GM21825 (cell line): Measurements from ENCODE around the gene ADORA2A.
A peak's percentile ranks its signal among the peaks of the same experiment; 100 is the strongest.

ENCODE experiments used
- ATAC-seq: cut with Tn5 transposase; IDR thresholded peaks from one replicate; pipeline ENCODE4 v1.9.1; 2021; ENCODE audit warnings: mild to moderate bottlenecking, moderate library complexity; ENCODE audit not compliant: unreplicated experiment

ADORA2A gene

DNA sequence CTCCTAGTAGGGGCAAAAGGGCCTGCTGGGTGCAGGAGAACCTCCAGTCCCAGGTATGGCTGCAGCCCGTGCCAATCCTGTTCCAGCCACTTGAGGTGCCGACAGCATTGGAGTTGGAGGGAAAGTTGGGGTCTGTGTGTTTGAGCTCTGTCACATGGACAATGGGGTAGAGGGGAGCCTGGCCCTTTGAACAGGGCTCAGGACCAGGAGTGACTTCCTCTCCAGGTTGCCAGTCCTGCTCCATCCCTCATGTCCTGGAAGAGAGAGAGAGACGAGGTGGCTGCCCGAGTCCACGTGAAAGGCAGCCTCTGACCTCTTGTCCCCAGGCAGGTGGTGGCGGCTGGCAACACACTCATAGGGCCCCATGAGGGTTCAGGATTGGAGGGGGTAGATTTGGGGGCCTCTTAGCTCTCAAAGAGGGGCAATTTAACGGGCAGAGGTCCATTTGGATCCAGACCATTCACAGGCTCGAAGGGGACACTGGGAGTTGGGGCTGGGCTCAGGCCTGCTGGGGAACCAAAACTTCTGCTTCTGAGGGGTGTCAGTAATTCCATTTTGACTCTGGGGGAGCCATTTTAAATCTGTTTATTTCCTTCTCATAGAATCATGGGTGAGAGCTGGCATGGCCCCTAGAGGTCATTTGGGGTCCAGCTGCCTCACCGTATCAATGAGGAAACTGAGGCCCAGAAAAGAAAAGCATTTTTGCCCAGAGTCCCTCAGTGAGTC is 4.1 kb downstream of the ADORA2A start:
- ATAC-seq = no peak

- no peak for ATAC-seq
Observed at GRCh38 chr22:24432059-24432853, 4.9 kb downstream of the ADORA2A start.

DNA sequence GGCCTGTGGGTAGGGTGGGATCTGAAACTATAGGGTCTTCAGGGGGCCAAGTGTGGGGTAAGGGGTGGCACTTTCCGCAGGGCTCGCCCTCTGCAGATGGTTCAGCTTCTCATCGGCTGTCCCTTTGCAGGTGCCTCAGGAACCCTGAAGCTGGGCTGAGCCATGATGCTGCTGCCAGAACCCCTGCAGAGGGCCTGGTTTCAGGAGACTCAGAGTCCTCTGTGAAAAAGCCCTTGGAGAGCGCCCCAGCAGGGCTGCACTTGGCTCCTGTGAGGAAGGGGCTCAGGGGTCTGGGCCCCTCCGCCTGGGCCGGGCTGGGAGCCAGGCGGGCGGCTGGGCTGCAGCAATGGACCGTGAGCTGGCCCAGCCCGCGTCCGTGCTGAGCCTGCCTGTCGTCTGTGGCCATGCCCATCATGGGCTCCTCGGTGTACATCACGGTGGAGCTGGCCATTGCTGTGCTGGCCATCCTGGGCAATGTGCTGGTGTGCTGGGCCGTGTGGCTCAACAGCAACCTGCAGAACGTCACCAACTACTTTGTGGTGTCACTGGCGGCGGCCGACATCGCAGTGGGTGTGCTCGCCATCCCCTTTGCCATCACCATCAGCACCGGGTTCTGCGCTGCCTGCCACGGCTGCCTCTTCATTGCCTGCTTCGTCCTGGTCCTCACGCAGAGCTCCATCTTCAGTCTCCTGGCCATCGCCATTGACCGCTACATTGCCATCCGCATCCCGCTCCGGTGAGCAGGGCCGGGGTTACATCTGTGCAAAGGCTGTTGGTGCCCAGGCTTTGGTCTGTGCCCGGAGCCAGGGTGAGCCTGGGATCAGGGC is 5.8 kb downstream of the ADORA2A start:
- ATAC-seq = no peak

DNA sequence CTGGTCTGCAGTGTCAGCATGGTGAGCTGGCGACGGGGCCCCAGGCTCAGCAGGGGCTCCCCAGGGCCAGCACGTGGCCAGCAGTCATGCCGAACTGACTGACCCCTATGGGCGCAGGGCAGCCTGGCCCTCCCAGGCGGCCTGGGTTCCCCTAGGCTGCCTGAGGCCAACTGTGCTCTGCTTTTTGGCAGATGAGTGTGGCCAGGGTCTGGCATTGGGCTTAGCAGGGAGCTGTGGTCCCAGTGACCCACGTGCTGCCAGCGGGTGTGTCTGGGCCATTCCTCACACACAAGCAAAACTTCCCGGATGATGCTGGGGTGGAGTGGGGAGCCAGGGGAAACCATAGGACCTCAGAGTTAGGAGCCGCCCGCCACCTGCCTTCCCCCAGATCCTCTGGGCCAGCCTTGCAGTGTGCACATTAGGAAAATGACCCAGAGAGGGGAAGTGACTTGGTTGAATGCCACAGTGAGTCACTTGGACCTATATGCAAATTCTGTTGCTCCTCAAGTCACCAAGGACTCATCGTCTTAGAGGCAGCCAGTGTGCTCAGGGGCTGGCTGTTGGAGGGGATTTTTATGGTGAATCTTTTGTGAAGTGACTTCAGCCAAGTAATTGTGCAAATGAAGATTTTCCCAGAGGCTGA is 6.5 kb downstream of the ADORA2A start:
- ATAC-seq = peak; percentile 52

DNA sequence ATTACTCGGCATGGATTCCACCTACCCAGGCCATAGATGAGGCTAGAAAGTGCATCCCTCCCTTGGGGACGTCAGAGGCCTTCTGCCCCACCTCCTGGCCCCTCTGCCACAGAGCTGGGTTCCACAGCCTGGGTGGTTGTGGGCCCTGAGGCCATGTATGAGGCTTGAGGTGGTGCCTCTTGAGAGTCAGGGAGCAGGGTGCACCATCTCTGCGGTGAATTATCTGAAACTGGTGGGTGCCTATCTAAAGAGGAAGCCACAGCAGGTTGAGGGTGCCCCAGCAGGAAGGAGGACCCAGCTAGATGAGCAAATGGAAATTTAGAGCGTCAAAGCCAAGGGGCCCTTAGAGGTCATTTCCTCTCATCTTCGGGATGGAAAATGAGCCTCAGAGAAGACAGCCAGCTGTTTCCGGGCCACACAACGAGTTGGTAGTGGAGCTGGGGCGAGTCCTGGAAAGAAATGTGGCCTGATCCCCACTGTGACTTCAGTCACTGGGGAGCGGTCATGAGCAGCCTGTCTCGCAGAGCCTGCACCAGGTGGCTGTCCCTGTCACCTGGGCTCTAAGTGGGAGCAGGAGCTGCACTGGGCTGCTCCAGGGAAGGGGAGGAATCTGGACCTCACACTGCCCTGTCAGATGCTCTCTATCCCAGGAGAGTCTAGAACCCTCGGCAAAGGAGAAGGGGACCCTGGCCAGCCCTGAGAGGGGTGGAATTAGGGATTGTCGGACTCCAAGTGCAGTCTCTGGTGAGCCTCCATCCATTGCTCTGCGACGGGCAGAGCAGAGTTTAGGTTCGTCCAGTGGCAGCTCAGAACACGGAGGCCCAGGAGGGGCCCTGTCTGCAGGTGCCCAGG is 7.3 kb downstream of the ADORA2A start:
- ATAC-seq = peak; percentile 45

DNA sequence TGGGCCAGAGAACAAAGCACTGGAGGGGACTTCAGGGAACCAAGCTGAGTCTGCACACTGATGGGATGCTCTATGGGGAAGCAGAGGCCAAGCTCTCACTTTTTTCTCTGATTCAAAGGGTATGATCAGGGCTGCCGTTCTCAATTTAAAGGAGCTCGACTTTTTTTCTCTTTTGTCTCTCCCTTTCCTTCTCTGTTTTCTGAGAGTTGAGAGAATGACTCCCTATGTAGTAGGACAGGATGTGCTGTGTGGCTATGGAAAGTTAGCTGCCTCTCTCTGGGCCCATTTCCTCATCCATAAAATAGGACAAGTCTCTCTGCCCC is 7.9 kb downstream of the ADORA2A start:
- ATAC-seq = no peak

DNA sequence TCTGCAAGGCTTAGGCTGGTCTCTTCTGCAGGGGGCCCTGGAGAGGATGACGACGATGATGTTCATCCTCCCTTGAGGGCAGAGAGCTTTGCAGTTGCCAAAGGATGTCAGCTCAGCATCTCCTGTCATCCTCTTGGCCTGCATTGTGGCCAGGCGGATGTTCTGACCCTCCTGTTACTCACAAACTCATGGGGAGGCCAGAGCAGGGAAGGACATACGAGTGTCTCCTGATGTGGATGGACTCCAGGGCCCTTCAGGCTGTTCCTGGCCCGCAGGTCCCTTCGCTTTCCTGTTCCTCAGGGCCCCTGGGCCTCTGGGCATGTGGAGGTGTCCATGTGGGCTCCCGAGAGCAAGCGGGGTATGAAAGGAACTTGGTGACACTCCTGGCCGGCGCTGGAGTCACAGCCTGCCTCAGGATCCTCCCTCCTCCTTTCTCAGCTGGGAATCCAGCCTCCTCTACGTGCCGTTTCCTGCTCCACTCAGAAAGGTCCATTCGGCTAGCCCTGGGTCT is 8.5 kb downstream of the ADORA2A start:
- ATAC-seq = no peak

DNA sequence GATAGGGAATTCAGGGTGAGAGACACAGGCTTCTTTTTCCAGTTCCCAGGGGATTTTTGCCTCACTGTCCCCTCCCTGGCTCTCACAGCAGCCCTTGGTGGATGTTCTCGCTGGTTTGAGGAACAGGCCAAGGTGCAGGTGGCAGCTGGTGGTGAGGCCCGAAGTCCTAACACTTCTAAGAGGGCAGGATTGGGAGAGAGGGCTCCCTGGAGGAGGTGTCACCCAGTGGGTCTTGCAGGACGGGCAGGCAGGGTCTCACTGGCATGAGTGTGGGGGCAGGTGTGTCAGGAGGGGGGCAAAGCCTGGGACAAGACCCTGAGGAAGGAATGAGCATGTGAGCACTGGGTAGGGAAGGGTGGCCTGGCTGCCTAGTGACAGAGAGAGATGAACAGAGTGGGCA is 9.2 kb downstream of the ADORA2A start:
- ATAC-seq = no peak

DNA sequence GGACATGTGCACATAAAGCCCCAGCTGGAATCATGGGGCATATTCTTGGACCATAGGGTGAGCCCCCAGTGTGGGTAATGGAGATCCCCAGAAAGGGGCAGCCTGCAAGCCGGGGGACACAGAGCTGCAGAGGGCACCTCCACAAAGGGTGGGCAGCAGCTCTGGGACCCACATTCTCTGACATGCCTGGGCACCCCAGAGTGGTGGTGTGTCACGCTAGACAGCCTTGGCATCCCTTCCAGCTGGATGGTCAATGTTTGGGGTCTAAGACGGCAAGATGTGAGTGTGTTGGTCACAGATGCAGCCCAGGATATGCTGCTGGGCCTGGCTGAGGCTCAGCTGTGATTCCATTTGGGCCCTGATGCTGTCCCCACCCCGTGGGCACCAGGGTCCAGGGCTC is 9.7 kb downstream of the ADORA2A start:
- ATAC-seq = no peak

- no peak for ATAC-seq
Observed at GRCh38 chr22:24437741-24438328, 10.4 kb downstream of the ADORA2A start.

GRCh38 chr22:24440270-24440717 is 12.9 kb downstream of the ADORA2A start:
- no peak for ATAC-seq

- no peak for ATAC-seq
Observed at GRCh38 chr22:24440718-24441405, 13.5 kb downstream of the ADORA2A start.

DNA sequence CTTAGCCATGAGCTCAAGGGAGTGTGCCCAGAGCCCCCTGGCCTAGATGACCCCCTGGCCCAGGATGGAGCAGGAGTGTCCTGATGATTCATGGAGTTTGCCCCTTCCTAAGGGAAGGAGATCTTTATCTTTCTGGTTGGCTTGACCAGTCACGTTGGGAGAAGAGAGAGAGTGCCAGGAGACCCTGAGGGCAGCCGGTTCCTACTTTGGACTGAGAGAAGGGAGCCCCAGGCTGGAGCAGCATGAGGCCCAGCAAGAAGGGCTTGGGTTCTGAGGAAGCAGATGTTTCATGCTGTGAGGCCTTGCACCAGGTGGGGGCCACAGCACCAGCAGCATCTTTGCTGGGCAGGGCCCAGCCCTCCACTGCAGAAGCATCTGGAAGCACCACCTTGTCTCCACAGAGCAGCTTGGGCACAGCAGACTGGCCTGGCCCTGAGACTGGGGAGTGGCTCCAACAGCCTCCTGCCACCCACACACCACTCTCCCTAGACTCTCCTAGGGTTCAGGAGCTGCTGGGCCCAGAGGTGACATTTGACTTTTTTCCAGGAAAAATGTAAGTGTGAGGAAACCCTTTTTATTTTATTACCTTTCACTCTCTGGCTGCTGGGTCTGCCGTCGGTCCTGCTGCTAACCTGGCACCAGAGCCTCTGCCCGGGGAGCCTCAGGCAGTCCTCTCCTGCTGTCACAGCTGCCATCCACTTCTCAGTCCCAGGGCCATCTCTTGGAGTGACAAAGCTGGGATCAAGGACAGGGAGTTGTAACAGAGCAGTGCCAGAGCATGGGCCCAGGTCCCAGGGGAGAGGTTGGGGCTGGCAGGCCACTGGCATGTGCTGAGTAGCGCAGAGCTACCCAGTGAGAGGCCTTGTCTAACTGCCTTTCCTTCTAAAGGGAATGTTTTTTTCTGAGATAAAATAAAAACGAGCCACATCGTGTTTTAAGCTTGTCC is 14.3 kb downstream of the ADORA2A start:
- ATAC-seq = no peak

DNA sequence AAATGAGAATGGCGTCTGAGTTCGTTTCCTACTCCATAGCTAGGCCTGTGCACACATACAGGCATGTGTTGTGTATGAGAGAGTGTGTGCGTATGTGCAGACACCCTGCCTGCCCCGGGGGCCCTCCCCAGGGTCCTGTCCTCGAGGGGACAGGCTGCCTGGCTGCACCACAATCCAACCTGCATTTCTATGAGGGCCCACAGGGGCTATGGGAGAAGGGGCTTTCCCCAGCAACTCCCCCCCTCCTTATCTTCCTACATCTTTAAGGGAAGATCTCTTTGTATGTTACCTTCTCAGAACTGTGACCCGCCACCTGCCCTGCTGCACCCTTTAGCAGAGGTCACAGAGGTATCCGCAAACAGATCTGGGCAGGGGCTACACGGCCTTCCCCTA is 14.9 kb downstream of the ADORA2A start:
- ATAC-seq = no peak

DNA sequence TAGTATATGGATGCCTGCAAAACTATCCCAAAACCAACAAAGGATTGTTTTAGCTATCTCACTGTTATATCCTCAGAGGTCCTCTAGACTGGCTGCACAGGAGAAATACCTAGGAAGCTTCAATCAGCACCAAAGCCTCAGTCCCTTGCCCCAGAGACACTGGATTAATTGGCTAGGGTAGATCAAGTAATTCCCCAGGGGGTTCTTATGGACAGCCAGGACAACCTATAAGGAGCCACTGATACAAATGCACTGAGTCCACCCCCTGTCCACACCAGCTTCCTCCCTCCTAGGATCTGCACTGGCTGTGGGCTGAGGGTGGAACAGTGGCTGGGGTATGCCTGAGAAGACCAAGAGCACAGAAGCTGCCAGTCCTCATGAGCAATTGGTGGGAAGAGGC is 16.3 kb downstream of the ADORA2A start:
- ATAC-seq = no peak

DNA sequence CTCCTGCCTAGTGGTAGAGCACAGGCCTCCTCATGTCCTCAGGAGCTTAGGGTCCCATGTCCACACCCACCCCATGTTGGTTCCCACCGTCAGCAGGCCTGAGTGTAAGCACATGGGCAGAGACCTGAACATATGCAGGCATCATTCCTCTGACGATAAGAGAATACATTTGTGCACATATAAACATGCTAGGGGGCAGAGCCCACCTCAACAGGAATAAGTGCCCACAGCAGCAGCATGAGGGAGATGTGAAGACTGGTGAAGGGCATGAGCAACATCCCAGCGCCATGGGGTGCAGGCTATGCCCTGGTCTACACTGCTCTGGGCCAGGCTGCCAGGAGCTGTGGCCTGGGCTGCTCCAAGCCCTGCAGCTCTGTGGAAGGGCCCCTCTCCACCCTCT is 16.9 kb downstream of the ADORA2A start:
- no peak for ATAC-seq

DNA sequence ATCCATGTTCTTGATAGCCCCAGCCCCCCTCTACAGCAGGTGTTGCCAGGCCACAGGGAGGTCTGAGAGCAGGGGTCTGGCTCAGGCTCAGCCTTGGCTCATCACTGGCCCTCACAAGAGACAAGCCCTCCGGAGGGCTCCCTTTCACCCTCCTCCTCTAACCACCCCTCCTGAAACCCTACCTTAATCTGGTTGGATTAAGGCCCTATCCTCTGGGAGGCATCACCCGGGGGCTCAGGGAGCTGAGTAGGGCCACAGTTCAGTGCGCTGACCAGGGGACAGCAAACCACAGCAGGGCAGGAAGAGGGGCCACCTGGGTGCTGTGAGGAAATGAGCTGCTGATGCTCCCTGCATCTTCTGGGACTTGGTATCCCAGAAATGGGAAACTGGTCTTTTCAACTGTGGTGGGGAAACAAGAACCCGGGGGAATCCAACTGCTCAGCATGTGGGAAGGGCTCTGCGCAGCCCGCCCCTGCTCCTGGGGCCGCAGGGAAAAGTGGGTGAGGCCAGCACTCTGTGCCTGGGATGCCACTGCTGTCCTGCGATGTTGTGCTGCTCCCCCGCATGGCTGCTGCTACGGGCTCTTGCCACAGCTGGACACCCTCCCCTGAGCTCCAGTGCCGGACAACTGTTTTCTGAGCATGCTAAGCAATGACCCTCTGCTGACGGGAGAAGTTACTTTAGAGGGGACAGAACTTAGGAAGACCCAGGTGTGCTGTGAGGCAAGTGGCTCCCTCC is 17.5 kb downstream of the ADORA2A start:
- no peak for ATAC-seq
